Osteocyte (in vitro differentiated cells): Measurements from ENCODE around the gene CRB2. TPM values are rescaled to one million over a fixed set of nuclear protein-coding genes. Genes with fewer than 3 reads are reported as not detected.

Experiments used
- DNase-seq: peaks from one replicate; pipeline ENCODE4 v3.0.0; 2021; ENCODE audit warnings: mixed read lengths; ENCODE audit not compliant: unreplicated experiment; ENCODE audit errors: extremely low spot score
- H3K27ac Mint-ChIP-seq: one replicate; pipeline ENCODE4 v1.8.0; 2021; ENCODE audit warnings: mild to moderate bottlenecking, mixed read lengths; ENCODE audit not compliant: unreplicated experiment
- H3K27me3 Mint-ChIP-seq: one replicate; pipeline ENCODE4 v1.8.0; 2021; ENCODE audit warnings: mixed read lengths; ENCODE audit not compliant: unreplicated experiment
- H3K36me3 Mint-ChIP-seq: one replicate; pipeline ENCODE4 v1.8.0; 2021; ENCODE audit warnings: mixed read lengths; ENCODE audit not compliant: unreplicated experiment
- H3K4me1 Mint-ChIP-seq: one replicate; pipeline ENCODE4 v1.8.0; 2021; ENCODE audit warnings: mixed read lengths; ENCODE audit not compliant: unreplicated experiment
- H3K4me3 Mint-ChIP-seq: one replicate; pipeline ENCODE4 v1.8.0; 2021; ENCODE audit warnings: mild to moderate bottlenecking, moderate library complexity, mixed read lengths; ENCODE audit not compliant: unreplicated experiment
- H3K9me3 Mint-ChIP-seq: one replicate; pipeline ENCODE4 v1.8.0; 2021; ENCODE audit warnings: mixed read lengths; ENCODE audit not compliant: unreplicated experiment
- total RNA-seq: library from RNA; stranded (reverse); gene quantifications from 2 replicates; pipeline ENCODE4 v1.2.1, GENCODE V29; 2021
- TF ChIP-seq, protein P1 (sequence below): fragments of 200-600 bp; sonication (generic); IDR thresholded peaks from 2 replicates; pipeline ENCODE4 v1.5.0; 2021; ENCODE audit warnings: antibody characterized with exemption, mild to moderate bottlenecking, moderate library complexity

CRB2 gene
- total RNA-seq, 1 donor from 2014 or later, result not detected

DNA sequence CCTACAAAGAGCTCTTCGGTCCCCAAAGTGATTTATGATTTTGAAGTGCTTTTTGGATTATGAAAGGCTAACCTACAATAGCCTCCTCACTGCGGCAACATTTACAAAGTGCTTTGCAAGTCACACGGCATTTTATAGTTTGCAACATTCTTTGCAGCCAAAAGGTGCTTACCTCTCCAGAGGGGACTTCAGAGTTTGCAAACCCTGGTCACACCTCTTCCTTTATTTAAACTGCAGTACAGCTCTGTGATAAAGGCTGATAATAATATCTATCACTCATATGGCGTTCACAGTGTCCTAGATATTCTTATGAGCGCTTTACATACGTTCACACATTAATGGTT, 20.0 kb upstream of the CRB2 start:
- peak overlapping the region; percentile 74 for H3K27ac Mint-ChIP-seq
- peaks cover 24% of the 10 kb centered on the region for H3K4me1 Mint-ChIP-seq
- H3K36me3 Mint-ChIP-seq, result no peaks in the 10 kb centered on the region
- H3K4me3 Mint-ChIP-seq, result no peak overlapping the region
- H3K27me3 Mint-ChIP-seq, result no peaks in the 10 kb centered on the region
- TF ChIP-seq, protein P1, sequence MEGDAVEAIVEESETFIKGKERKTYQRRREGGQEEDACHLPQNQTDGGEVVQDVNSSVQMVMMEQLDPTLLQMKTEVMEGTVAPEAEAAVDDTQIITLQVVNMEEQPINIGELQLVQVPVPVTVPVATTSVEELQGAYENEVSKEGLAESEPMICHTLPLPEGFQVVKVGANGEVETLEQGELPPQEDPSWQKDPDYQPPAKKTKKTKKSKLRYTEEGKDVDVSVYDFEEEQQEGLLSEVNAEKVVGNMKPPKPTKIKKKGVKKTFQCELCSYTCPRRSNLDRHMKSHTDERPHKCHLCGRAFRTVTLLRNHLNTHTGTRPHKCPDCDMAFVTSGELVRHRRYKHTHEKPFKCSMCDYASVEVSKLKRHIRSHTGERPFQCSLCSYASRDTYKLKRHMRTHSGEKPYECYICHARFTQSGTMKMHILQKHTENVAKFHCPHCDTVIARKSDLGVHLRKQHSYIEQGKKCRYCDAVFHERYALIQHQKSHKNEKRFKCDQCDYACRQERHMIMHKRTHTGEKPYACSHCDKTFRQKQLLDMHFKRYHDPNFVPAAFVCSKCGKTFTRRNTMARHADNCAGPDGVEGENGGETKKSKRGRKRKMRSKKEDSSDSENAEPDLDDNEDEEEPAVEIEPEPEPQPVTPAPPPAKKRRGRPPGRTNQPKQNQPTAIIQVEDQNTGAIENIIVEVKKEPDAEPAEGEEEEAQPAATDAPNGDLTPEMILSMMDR, result no peak
- H3K9me3 Mint-ChIP-seq, result no peaks in the 10 kb centered on the region
- DNase-seq, result no peak

DNA sequence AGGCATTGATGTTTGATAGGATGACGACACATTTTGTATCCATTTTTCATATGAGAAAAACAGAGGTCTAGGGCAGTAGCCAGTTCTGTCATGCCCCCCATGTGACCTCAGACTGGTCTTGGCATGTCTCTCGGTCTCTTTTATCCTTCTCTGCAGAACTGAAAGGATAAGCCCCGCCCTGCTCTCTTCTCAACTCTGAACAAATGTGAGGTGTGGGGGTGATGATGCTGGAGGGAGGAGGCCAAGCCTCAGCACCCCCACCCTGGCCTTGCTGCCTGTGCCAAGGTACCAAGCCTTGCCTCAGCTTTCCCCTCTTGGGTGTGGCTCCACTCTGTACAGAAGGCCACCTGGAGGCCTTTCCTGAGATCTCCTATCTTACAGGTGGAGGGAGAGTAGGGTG, 19.5 kb upstream of the CRB2 start:
- no peak overlapping the region for H3K27ac Mint-ChIP-seq
- no peaks in the 10 kb centered on the region for H3K9me3 Mint-ChIP-seq
- H3K4me1 Mint-ChIP-seq, result peaks cover 24% of the 10 kb centered on the region
- no peaks in the 10 kb centered on the region for H3K27me3 Mint-ChIP-seq
- no peak for DNase-seq
- H3K4me3 Mint-ChIP-seq, result no peak overlapping the region
- H3K36me3 Mint-ChIP-seq, result no peaks in the 10 kb centered on the region
- TF ChIP-seq, protein P1, result no peak

DNA sequence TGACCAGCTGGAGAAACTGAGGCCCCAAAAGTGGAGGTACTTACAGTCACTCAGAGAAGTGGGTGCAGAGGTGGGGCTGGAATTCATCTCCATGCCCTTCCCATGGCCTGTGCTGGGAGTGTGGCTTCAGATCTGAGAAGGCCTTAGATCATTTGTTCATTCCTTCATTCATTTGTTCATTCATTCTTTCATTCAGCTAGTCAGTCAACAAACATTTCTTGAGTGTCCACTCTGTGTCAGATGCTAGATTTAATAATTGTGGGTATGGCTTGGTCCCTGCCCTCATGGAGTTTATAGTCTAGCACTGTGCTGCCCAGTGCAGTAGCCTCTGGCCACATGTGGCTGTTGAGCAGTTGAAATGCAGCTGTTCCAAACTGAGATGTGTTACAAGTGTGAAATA, 19.0 kb upstream of the CRB2 start:
- H3K36me3 Mint-ChIP-seq, result no peaks in the 10 kb centered on the region
- H3K4me3 Mint-ChIP-seq, result no peak overlapping the region
- TF ChIP-seq, protein P1, result no peak
- H3K27ac Mint-ChIP-seq, result no peak overlapping the region
- no peaks in the 10 kb centered on the region for H3K27me3 Mint-ChIP-seq
- DNase-seq, result no peak
- peaks cover 24% of the 10 kb centered on the region for H3K4me1 Mint-ChIP-seq
- no peaks in the 10 kb centered on the region for H3K9me3 Mint-ChIP-seq

DNA sequence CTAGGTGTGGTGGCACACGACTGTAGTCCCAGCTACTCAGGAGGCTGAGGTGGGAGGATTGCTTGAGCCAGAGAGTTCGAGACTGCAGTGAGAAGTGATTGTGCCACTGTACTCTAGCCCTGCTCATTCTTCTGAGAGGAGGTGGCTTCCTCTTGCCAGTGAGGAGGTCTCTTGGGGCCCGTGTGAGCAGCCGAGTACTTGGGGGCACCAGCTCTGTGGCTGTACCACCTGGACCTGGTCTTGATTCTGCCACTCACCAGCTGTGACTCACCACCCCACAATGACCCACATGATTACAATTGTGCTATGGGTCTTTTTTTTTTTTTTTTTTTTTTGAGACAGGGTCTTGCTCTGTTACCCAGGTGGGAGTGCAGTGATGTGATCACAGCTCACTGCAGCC, 18.0 kb upstream of the CRB2 start:
- Mint-ChIP-seq H3K27ac (no peak overlapping the region), H3K4me3 (no peak overlapping the region), H3K4me1 (peaks cover 24% of the 10 kb centered on the region), H3K36me3 (no peaks in the 10 kb centered on the region), H3K9me3 (no peaks in the 10 kb centered on the region), H3K27me3 (no peaks in the 10 kb centered on the region)
- no peak for DNase-seq
- TF ChIP-seq, protein P1, result no peak

DNA sequence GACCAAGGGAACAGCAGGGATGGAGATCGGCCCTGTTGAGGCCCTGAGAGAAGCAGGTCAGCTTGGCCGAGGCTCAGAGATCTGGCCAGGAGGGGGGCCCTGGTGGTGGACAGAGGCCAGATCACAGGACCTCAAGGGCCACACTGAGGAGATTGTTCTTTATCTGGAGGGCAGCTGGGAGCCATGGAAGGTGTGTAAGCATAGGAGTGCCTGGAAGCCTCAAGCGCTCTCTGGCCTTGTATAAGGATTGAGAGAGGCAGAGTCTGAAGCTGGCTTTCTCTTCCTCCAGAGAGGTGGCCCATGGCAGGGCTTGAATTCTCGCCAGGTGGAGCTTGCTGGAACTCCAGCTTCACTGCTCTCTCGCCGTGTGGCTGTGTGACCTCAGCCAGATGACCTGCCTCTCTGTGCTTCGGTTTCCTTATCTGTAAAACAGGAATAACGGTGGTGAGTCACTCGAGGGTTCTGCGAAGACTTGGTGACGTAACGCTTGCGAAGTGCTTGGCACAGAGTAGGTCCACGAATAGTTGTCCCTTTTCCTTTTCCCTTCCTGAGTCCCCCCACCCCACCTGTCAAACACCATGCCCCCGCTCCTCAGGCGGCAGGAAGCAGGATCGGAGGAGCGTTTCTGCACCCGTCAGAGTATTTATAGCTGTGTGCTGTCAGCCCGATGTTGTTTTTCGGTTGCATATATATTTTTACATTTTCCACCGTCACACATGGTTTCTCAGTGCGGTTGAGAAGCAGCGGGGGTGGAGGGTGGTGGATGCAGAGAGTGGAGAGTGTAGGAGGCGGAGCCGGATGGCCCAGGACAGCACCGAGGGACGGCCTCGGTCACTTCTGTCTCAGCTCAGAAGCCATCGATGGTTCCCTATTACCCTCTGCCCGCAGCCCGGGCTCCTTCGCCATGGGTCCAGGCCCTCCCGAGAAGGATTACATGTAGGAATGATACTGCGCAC, 17.0 kb upstream of the CRB2 start:
- DNase-seq, result no peak
- no peak overlapping the region for H3K27ac Mint-ChIP-seq
- H3K36me3 Mint-ChIP-seq, result no peaks in the 10 kb centered on the region
- H3K4me1 Mint-ChIP-seq, result peaks cover 24% of the 10 kb centered on the region
- TF ChIP-seq, protein P1, result no peak
- no peaks in the 10 kb centered on the region for H3K27me3 Mint-ChIP-seq
- no peaks in the 10 kb centered on the region for H3K9me3 Mint-ChIP-seq
- H3K4me3 Mint-ChIP-seq, result no peak overlapping the region
